ENCODE data around the gene RMP24.

RMP24 gene

DNA sequence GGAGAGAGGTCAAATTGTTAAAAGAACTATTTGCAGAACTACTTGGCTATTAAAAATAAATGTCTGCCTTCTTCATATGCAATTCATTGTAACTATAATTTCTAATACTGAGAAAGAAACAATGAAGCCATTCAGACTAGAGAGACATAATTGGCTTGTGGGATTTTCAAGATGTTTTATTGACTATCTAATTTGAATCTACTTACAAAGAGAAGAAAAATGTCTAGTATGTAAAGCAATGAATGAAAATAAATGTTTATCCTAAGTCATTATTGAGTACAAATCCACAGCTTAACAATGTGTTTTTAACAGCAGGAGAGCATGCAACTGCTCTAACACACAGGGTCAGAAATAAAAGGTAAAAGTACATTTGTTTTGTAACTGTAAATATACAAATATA is 19.2 kb downstream of the RMP24 start:
- H3K4me1 Mint-ChIP-seq (ENCODE audit: low read depth): peaks cover 14% of the 10 kb centered on the region
- H3K36me3 Mint-ChIP-seq (ENCODE audit: low read depth): peaks cover 7% of the 10 kb centered on the region; the same call in 1 of the 2 replicates
- no peak overlapping the region for H3K4me3 Mint-ChIP-seq
- no peak for DNase-seq
- TF ChIP-seq, protein P1, sequence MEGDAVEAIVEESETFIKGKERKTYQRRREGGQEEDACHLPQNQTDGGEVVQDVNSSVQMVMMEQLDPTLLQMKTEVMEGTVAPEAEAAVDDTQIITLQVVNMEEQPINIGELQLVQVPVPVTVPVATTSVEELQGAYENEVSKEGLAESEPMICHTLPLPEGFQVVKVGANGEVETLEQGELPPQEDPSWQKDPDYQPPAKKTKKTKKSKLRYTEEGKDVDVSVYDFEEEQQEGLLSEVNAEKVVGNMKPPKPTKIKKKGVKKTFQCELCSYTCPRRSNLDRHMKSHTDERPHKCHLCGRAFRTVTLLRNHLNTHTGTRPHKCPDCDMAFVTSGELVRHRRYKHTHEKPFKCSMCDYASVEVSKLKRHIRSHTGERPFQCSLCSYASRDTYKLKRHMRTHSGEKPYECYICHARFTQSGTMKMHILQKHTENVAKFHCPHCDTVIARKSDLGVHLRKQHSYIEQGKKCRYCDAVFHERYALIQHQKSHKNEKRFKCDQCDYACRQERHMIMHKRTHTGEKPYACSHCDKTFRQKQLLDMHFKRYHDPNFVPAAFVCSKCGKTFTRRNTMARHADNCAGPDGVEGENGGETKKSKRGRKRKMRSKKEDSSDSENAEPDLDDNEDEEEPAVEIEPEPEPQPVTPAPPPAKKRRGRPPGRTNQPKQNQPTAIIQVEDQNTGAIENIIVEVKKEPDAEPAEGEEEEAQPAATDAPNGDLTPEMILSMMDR (IDR thresholded peaks at IDR 0.05): no peak
- no peaks in the 10 kb centered on the region for H3K9me3 Mint-ChIP-seq
- H3K27me3 Mint-ChIP-seq (ENCODE audit: insufficient read depth): no peaks in the 10 kb centered on the region
- H3K27ac Mint-ChIP-seq: no peak overlapping the region

- Mint-ChIP-seq H3K4me1 (ENCODE audit: low read depth) (peaks cover 14% of the 10 kb centered on the region), H3K27ac (no peak overlapping the region), H3K4me3 (no peak overlapping the region), H3K9me3 (no peaks in the 10 kb centered on the region), H3K36me3 (ENCODE audit: low read depth) (no peaks in the 10 kb centered on the region), H3K27me3 (ENCODE audit: insufficient read depth) (no peaks in the 10 kb centered on the region)
- DNase-seq: no peak
- TF ChIP-seq, protein P1 (IDR thresholded peaks at IDR 0.05): no peak
Observed at GRCh38 chr18:35993013-35993412, 20.5 kb downstream of the RMP24 start.

DNA sequence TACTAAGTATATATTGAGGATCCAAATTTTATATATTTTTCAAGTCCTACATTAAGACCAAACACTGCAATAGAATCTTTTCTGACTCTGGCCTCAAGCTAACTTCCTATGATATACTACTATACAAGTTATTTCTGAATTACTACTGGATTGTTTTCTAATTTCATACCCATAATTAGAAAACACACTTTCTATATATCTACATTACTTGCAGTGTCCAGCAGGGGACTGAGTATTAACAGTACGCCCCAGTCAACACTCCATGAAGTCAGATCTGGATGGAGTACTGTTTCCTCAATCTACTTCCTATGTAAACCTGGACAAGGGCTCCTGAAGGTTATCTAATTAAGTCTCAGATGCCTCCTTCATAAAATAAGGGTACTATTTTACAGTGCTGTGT is 26.5 kb downstream of the RMP24 start:
- no peaks in the 10 kb centered on the region for H3K9me3 Mint-ChIP-seq
- H3K27ac Mint-ChIP-seq: no peak overlapping the region
- H3K4me1 Mint-ChIP-seq (ENCODE audit: low read depth): no peaks in the 10 kb centered on the region
- no peak for DNase-seq
- H3K4me3 Mint-ChIP-seq: no peak overlapping the region
- H3K36me3 Mint-ChIP-seq (ENCODE audit: low read depth): no peaks in the 10 kb centered on the region
- no peaks in the 10 kb centered on the region for H3K27me3 Mint-ChIP-seq (ENCODE audit: insufficient read depth)
- TF ChIP-seq, protein P1 (IDR thresholded peaks at IDR 0.05): peak; percentile 74

- no peak overlapping the region for H3K27ac Mint-ChIP-seq
- no peaks in the 10 kb centered on the region for H3K27me3 Mint-ChIP-seq (ENCODE audit: insufficient read depth)
- no peak for DNase-seq
- H3K4me1 Mint-ChIP-seq (ENCODE audit: low read depth): no peaks in the 10 kb centered on the region
- no peaks in the 10 kb centered on the region for H3K9me3 Mint-ChIP-seq
- H3K4me3 Mint-ChIP-seq: no peak overlapping the region
- H3K36me3 Mint-ChIP-seq (ENCODE audit: low read depth): no peaks in the 10 kb centered on the region
- TF ChIP-seq, protein P1 (IDR thresholded peaks at IDR 0.05): no peak
Observed at GRCh38 chr18:35999925-36000324, 27.4 kb downstream of the RMP24 start.

DNA sequence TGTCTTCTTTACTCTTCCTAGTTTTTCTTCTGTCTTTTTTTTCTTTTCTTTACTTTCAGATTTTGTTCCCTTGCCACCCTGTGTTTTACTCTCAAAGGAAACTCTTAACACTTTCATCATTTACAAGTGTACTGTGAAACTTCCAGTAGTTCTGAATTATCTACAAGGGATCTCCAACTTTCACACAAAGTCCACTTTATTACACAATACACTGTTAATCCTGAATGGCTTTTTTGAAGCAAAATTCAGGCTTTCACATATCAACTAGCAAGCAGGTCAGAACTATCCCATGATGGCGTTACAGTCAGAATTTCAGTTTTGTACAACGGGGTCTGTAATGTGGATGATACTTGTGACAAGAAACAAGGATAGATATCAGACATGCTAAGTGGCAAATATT is 34.5 kb downstream of the RMP24 start:
- H3K4me3 Mint-ChIP-seq: no peak overlapping the region
- no peaks in the 10 kb centered on the region for H3K36me3 Mint-ChIP-seq (ENCODE audit: low read depth)

More for the DNA sequence above, 34.5 kb downstream of the RMP24 start:
- no peak for DNase-seq
- TF ChIP-seq, protein P1 (IDR thresholded peaks at IDR 0.05): no peak
- Mint-ChIP-seq H3K4me1 (ENCODE audit: low read depth) (0 out of 2 replicates have a peak, but pooled peaks cover 4% of the 10 kb centered on the region), H3K27ac (no peak overlapping the region), H3K27me3 (ENCODE audit: insufficient read depth) (no peaks in the 10 kb centered on the region; the same call in 1 of the 2 replicates), H3K9me3 (no peaks in the 10 kb centered on the region)

All from HFFc6 (cell line).